ENCODE measurements around the gene PACS1. TPM values are rescaled to one million over a fixed set of nuclear protein-coding genes. Genes with fewer than 3 reads are reported as not detected.
A peak's percentile ranks its signal among the peaks of the same experiment; 100 is the strongest.

Gene PACS1
- total RNA-seq, 2 experiments from 2014 or later = 179 to 183 TPM

DNA sequence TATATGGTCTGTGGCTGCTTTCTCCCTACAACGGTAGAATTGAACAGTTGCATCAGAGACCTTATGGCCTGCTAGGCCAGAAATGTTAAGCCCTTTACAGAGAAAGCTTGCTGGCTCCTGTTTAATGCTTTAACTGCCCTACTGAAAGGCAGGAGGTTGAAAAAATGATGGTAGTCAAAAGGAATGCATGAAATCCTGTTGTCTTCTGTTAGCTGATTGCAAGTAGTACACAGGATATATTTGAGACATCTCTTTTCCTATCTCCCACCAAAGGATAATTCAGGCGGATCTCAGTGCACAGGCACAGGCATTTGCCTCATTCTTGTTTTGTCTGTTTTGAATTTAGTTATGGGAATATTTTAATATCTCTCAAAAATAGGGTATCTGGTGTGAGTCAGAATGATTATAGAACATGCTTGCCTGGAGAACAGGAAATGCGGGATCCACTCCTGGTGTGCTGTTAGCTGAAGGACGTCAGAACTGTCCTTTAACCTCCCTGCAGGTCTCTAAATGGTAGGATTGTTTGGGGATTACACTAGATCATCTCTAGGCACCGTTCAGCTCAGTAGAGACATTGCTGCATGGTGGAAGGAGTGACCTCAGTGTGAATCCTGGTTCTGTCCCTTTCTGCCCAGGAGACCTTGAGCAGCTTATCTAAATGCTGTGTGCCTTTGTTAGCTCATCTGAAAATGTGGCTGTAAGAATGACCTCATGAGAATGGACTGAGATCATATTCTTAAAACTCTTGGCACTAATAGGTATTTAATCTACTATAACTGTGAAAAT, 49.5 kb downstream of the PACS1 start:
- peak overlapping the region; percentile 83 for H3K27ac Mint-ChIP-seq
- no peak for DNase-seq
- no peaks in the 10 kb centered on the region for H3K36me3 ChIP-seq (ENCODE audit: insufficient read depth, low read length)
- H3K9me3 Mint-ChIP-seq = no peaks in the 10 kb centered on the region
- ChIA-PET POLR2A (interaction anchor here (0.6 to 11.5 kb wide), 6 partner anchors 11 to 57 kb away, joined by 3 to 141 read pairs (median 8); partner anchors contain the start of gene PACS1), CTCF (interaction anchor here (0.8 to 1.9 kb wide), 2 partner anchors 14 to 51 kb away, joined by 3 to 9 read pairs; no protein-coding TSS in a partner anchor)
- H3K27ac ChIP-seq (ENCODE audit: low read depth in 1 of 2, low read length in 2 of 2) = peak overlapping the region; percentile 16 to 41
- no peaks in the 10 kb centered on the region for H3K9me3 ChIP-seq (ENCODE audit: control insufficient read depth in 1 of 2, insufficient read depth in 1 of 2, low read length in 2 of 2)
- H3K27me3 Mint-ChIP-seq = no peaks in the 10 kb centered on the region
- H3K4me1 ChIP-seq (ENCODE audit: insufficient read depth, low read length) = peaks cover 67% of the 10 kb centered on the region
- no peaks in the 10 kb centered on the region for H3K27me3 ChIP-seq (ENCODE audit: control insufficient read depth in 1 of 2, insufficient read depth in 2 of 2, low read length in 2 of 2)
- peak; percentile 15 for ATAC-seq (ENCODE audit: poor library complexity)
- H3K4me3 Mint-ChIP-seq = peak overlapping the region; percentile 62
- TF ChIP-seq, protein P1, sequence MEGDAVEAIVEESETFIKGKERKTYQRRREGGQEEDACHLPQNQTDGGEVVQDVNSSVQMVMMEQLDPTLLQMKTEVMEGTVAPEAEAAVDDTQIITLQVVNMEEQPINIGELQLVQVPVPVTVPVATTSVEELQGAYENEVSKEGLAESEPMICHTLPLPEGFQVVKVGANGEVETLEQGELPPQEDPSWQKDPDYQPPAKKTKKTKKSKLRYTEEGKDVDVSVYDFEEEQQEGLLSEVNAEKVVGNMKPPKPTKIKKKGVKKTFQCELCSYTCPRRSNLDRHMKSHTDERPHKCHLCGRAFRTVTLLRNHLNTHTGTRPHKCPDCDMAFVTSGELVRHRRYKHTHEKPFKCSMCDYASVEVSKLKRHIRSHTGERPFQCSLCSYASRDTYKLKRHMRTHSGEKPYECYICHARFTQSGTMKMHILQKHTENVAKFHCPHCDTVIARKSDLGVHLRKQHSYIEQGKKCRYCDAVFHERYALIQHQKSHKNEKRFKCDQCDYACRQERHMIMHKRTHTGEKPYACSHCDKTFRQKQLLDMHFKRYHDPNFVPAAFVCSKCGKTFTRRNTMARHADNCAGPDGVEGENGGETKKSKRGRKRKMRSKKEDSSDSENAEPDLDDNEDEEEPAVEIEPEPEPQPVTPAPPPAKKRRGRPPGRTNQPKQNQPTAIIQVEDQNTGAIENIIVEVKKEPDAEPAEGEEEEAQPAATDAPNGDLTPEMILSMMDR (IDR thresholded peaks at IDR 0.05) = no peak
- no peaks in the 10 kb centered on the region for H3K36me3 Mint-ChIP-seq (ENCODE audit: low read depth)
- no peak overlapping the region for H3K4me3 ChIP-seq (ENCODE audit: low read length)
- peaks cover 94% of the 10 kb centered on the region for H3K4me1 Mint-ChIP-seq (ENCODE audit: low read depth)
- intact Hi-C loops (cut with DNase I, micrococcal nuclease) = loop anchor here (5.0 kb wide), 2 partner anchors 37 to 47 kb away; partner anchors contain the start of gene PACS1 (in 1 of the 2)

DNA sequence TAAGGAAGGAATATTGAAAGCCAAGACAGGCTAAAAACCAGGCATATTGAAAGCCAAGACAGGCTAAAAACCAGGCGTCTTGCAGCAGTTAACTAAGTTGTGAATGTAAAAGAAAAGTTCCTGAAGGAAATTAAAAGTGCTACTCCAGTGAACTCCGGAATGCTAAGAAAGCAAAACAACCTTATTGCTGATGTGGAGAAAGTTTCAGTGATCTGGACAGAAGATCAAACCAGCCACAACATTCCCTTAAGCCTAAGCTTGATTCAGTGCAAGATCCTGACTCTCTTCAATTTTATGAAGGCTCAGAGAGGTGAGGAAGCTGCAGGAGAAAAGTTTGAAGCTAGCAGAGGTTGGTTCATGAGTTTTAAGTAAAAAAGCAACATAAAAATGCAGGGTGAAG, 51.4 kb downstream of the PACS1 start:
- Mint-ChIP-seq H3K4me3 (no peak overlapping the region), H3K27me3 (no peaks in the 10 kb centered on the region), H3K27ac (peak overlapping the region; percentile 83), H3K4me1 (ENCODE audit: low read depth) (peaks cover 94% of the 10 kb centered on the region), H3K36me3 (ENCODE audit: low read depth) (no peaks in the 10 kb centered on the region), H3K9me3 (no peaks in the 10 kb centered on the region)
- ChIA-PET CTCF (interaction anchor here (1.0 to 1.2 kb wide), 3 partner anchors 13 to 54 kb away, joined by 3 read pairs; no protein-coding TSS in a partner anchor), POLR2A (interaction anchor here (0.6 to 11.5 kb wide), 6 partner anchors 8 to 54 kb away, joined by 3 to 141 read pairs (median 4); no protein-coding TSS in a partner anchor)
- DNase-seq = no peak
- no peak overlapping the region for H3K27ac ChIP-seq (ENCODE audit: low read depth in 1 of 2, low read length in 2 of 2)
- TF ChIP-seq, protein P1 (IDR thresholded peaks at IDR 0.05) = no peak
- intact Hi-C loops (cut with DNase I, micrococcal nuclease) = no loop called here
- no peak overlapping the region for H3K4me3 ChIP-seq (ENCODE audit: low read length)
- H3K4me1 ChIP-seq (ENCODE audit: insufficient read depth, low read length) = peaks cover 65% of the 10 kb centered on the region
- H3K9me3 ChIP-seq (ENCODE audit: control insufficient read depth in 1 of 2, insufficient read depth in 1 of 2, low read length in 2 of 2) = no peaks in the 10 kb centered on the region
- no peaks in the 10 kb centered on the region for H3K36me3 ChIP-seq (ENCODE audit: insufficient read depth, low read length)
- H3K27me3 ChIP-seq (ENCODE audit: control insufficient read depth in 1 of 2, insufficient read depth in 2 of 2, low read length in 2 of 2) = no peaks in the 10 kb centered on the region
- ATAC-seq (ENCODE audit: poor library complexity) = no peak

DNA sequence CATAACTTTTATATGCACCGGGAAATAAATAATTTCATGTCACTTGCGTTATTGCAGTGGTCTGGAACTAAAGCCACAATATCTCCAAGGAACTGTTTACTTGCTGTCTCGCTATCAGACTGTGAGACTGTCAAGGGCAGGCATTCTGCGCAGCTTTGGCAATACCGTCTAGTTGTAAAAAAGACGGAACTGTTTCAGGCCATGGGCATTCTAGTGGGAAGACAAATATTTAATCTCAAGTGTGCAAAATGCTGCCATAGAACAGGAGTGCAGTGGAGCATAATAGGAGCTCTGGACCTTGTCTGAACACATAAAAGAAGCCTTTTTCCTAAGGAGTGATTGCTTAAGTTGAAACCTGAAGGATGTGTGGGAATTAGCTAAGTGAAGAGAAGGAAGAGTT, 53.8 kb downstream of the PACS1 start:
- peak overlapping the region; percentile 12 for H3K4me3 Mint-ChIP-seq
- POLR2A ChIA-PET = interaction anchor here (1.0 to 1.1 kb wide), 2 partner anchors 8 to 461 kb away, joined by 3 to 7 read pairs; partner anchors contain the start of gene RELA
- peaks cover 54% of the 10 kb centered on the region for H3K4me1 ChIP-seq (ENCODE audit: insufficient read depth, low read length)

More for the DNA sequence above, 53.8 kb downstream of the PACS1 start:
- ATAC-seq (ENCODE audit: poor library complexity) (no peak), DNase-seq (no peak)
- H3K4me1 Mint-ChIP-seq (ENCODE audit: low read depth) = peaks cover 87% of the 10 kb centered on the region
- CTCF ChIA-PET = interaction anchor here (3.0 to 3.8 kb wide), 2 partner anchors 9 to 55 kb away, joined by 8 to 27 read pairs; no protein-coding TSS in a partner anchor
- intact Hi-C loops (cut with DNase I, micrococcal nuclease) = no loop called here
- no peaks in the 10 kb centered on the region for H3K9me3 Mint-ChIP-seq
- Histone ChIP-seq H3K9me3 (ENCODE audit: control insufficient read depth in 1 of 2, insufficient read depth in 1 of 2, low read length in 2 of 2) (no peaks in the 10 kb centered on the region), H3K27ac (ENCODE audit: low read depth in 1 of 2, low read length in 2 of 2) (no peak overlapping the region), H3K36me3 (ENCODE audit: insufficient read depth, low read length) (no peaks in the 10 kb centered on the region), H3K27me3 (ENCODE audit: control insufficient read depth in 1 of 2, insufficient read depth in 2 of 2, low read length in 2 of 2) (no peaks in the 10 kb centered on the region), H3K4me3 (ENCODE audit: low read length) (no peak overlapping the region)
- H3K27ac Mint-ChIP-seq = peak overlapping the region; percentile 95
- no peaks in the 10 kb centered on the region for H3K27me3 Mint-ChIP-seq
- no peaks in the 10 kb centered on the region for H3K36me3 Mint-ChIP-seq (ENCODE audit: low read depth)
- TF ChIP-seq, protein P1 (IDR thresholded peaks at IDR 0.05) = no peak

Measured in CD4-positive, alpha-beta T cell (primary cell).